Cardiac septum (tissue), 1 donor: ENCODE measurements around the gene SPIB. TPM values are rescaled to one million over a fixed set of nuclear protein-coding genes. Genes with fewer than 3 reads are reported as not detected.
"Not testable (repeated sequence)": the region's sequence is repeated elsewhere in the genome, so short reads cannot be mapped to it uniquely, and the experiment has no call there.

Source experiments
- DNase-seq: peaks from one replicate; pipeline ENCODE4 v3.0.0-alpha.2; 2020; ENCODE audit warnings: low spot score
- intact Hi-C: fragments of 100-400 bp; cut with DNase I; formaldehyde crosslinking; loops from one replicate; pipeline ENCODE4 v1.14.0; 2022
- total RNA-seq: library from RNA; stranded (reverse); fragmentation: NEBNext Ultra II Directional; extraction: Animal tissue kit (Norgen Biotek cat#: 25700); gene quantifications from one replicate; pipeline ENCODE4 v1.2.1, GENCODE V29; 2021
- donor health status: DM: no; HTN: no; CAD: no.

The SPIB gene
- total RNA-seq, 1 donor from 2014 or later: not detected

- intact Hi-C loops: no loop called here
- no peak for DNase-seq
Measured at GRCh38 chr19:50458396-50459066, 39.8 kb downstream of the SPIB start.

GRCh38 chr19:50459067-50459456 lies 40.3 kb downstream of the SPIB start:
- DNase-seq: no peak
- intact Hi-C loops: no loop called here

GRCh38 chr19:50459638-50460037 lies 40.9 kb downstream of the SPIB start:
- DNase-seq: no peak
- intact Hi-C loops: loop anchor here (2.0 kb wide), 1 partner anchor 91 kb away; no protein-coding TSS in a partner anchor

GRCh38 chr19:50460161-50460765 lies 41.5 kb downstream of the SPIB start:
- no peak for DNase-seq
- intact Hi-C loops: loop anchor here (2.0 kb wide), 1 partner anchor 91 kb away; no protein-coding TSS in a partner anchor

GRCh38 chr19:50461066-50461875 lies 42.5 kb downstream of the SPIB start:
- intact Hi-C loops: loop anchor here (2.0 kb wide), 1 partner anchor 92 kb away; no protein-coding TSS in a partner anchor
- no peak for DNase-seq

GRCh38 chr19:50462970-50463369 lies 44.2 kb downstream of the SPIB start:
- intact Hi-C loops: no loop called here
- DNase-seq: no peak

- intact Hi-C loops: no loop called here
- DNase-seq: no peak
Measured at GRCh38 chr19:50464348-50464747, 45.6 kb downstream of the SPIB start.

- DNase-seq: no peak
- intact Hi-C loops: no loop called here
Measured at GRCh38 chr19:50465000-50465399, 46.3 kb downstream of the SPIB start.

GRCh38 chr19:50465986-50466705 lies 47.4 kb downstream of the SPIB start:
- intact Hi-C loops: no loop called here
- DNase-seq: no peak

- intact Hi-C loops: no loop called here
- DNase-seq: no peak
Measured at GRCh38 chr19:50466706-50467039, 47.9 kb downstream of the SPIB start.

- intact Hi-C loops: no loop called here
- no peak for DNase-seq
Measured at GRCh38 chr19:50467566-50467965, 48.8 kb downstream of the SPIB start.

GRCh38 chr19:50468818-50469217 lies 50.1 kb downstream of the SPIB start:
- DNase-seq: no peak
- intact Hi-C loops: no loop called here

- intact Hi-C loops, DNase-seq: not testable (repeated sequence)
Measured at GRCh38 chr19:50473336-50473735, 54.6 kb downstream of the SPIB start.

- intact Hi-C loops: loop anchor here (5.0 kb wide), 1 partner anchor 98 kb away; the partner anchor contains the start of gene NR1H2
- DNase-seq: no peak
Measured at GRCh38 chr19:50475101-50475568, 56.4 kb downstream of the SPIB start.

GRCh38 chr19:50475736-50476223 lies 57.0 kb downstream of the SPIB start:
- intact Hi-C loops: loop anchor here (2.0 to 5.0 kb wide), 2 partner anchors 35 to 98 kb away; partner anchors contain the start of genes JOSD2 and NR1H2
- DNase-seq: no peak

- DNase-seq: peak; percentile 91
- intact Hi-C loops: loop anchor here (2.0 to 5.0 kb wide), 2 partner anchors 34 to 99 kb away; partner anchors contain the start of genes JOSD2 and NR1H2
Measured at GRCh38 chr19:50476224-50476906, 57.6 kb downstream of the SPIB start, which contains the start of the genes EMC10 and GARIN5A. Gene EMC10 (plus strand): TSS chr19:50476507. CDS start chr19:50476545, 38 bp downstream. Gene GARIN5A (minus strand): TSS chr19:50476848. CDS start chr19:50476388, 460 bp downstream.

GRCh38 chr19:50476907-50477238 lies 58.1 kb downstream of the SPIB start:
- intact Hi-C loops: loop anchor here (2.0 to 5.0 kb wide), 2 partner anchors 34 to 100 kb away; partner anchors contain the start of genes JOSD2 and NR1H2
- no peak for DNase-seq

- intact Hi-C loops: loop anchor here (2.0 to 5.0 kb wide), 2 partner anchors 33 to 101 kb away; partner anchors contain the start of genes JOSD2 and NR1H2
- DNase-seq: no peak
Measured at GRCh38 chr19:50477751-50478515, 59.2 kb downstream of the SPIB start.
